ENCODE measurements around the gene PPARD. TPM values are rescaled to one million over a fixed set of nuclear protein-coding genes. Genes with fewer than 3 reads are reported as not detected.

PPARD gene
- total RNA-seq, 2 donors from 2014 or later, result 15.8 to 38.4 TPM

GRCh38 chr6:35396991-35397390 is 54.6 kb downstream of the PPARD start:
- Histone ChIP-seq H3K4me3 (no peak overlapping the region), H3K27ac (no peak overlapping the region), H3K27me3 (replicated peaks; ENCODE audit: insufficient read depth) (no peaks in the 10 kb centered on the region), H3K4me1 (ENCODE audit: control insufficient read depth in 1 of 2, low read depth in 2 of 2) (peaks cover 0 to 13% of the 10 kb centered on the region in 2 donors), H3K9me3 (no peaks in the 10 kb centered on the region), H3K36me3 (no peaks in the 10 kb centered on the region)
- DNase-seq (ENCODE audit: low spot score) (no peak), ATAC-seq (ENCODE audit: insufficient number of reproducible peaks, low FRiP score, low read depth) (no peak)
- TF ChIP-seq CTCF (IDR thresholded peaks at IDR 0.05), result no peak

- no peak overlapping the region for H3K4me3 ChIP-seq
- no peaks in the 10 kb centered on the region for H3K9me3 ChIP-seq
- no peak for TF ChIP-seq CTCF (IDR thresholded peaks at IDR 0.05)
- H3K4me1 ChIP-seq (ENCODE audit: control insufficient read depth in 1 of 2, low read depth in 2 of 2), result peaks cover 0 to 9% of the 10 kb centered on the region in 2 donors
- DNase-seq (ENCODE audit: low spot score) (no peak), ATAC-seq (ENCODE audit: insufficient number of reproducible peaks, low FRiP score, low read depth) (no peak)
- no peaks in the 10 kb centered on the region for H3K36me3 ChIP-seq
- H3K27me3 ChIP-seq (replicated peaks; ENCODE audit: insufficient read depth), result no peaks in the 10 kb centered on the region
- no peak overlapping the region for H3K27ac ChIP-seq
These were observed 55.6 kb downstream of the PPARD start for GRCh38 chr6:35397806-35398418.

DNA sequence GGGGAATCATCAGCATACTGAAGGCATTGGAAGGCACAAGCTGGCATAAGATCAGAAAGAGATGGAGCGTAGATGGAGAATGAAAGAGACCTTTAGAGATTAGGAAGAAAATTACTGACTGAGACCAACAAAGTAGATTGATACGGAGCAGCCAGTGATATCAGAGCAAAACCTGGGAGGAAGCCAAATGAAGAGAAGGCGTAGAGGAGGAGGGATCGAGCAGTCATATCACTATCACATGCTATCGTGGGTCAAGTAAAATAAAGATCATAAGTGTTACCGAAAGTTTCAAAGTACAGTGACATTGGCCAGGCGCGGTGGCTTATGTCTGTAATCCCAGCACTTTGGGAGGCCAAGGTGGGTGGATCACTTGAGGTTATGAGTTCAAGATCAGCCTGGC is 56.2 kb downstream of the PPARD start:
- H3K27me3 ChIP-seq (replicated peaks; ENCODE audit: insufficient read depth), result no peaks in the 10 kb centered on the region
- no peaks in the 10 kb centered on the region for H3K36me3 ChIP-seq
- H3K4me1 ChIP-seq (ENCODE audit: control insufficient read depth in 1 of 2, low read depth in 2 of 2), result peaks cover 0 to 6% of the 10 kb centered on the region in 2 donors
- no peak overlapping the region for H3K4me3 ChIP-seq
- ATAC-seq (ENCODE audit: insufficient number of reproducible peaks, low FRiP score, low read depth), result no peak
- TF ChIP-seq CTCF (IDR thresholded peaks at IDR 0.05), result no peak
- no peak for DNase-seq (ENCODE audit: low spot score)
- no peak overlapping the region for H3K27ac ChIP-seq
- no peaks in the 10 kb centered on the region for H3K9me3 ChIP-seq

DNA sequence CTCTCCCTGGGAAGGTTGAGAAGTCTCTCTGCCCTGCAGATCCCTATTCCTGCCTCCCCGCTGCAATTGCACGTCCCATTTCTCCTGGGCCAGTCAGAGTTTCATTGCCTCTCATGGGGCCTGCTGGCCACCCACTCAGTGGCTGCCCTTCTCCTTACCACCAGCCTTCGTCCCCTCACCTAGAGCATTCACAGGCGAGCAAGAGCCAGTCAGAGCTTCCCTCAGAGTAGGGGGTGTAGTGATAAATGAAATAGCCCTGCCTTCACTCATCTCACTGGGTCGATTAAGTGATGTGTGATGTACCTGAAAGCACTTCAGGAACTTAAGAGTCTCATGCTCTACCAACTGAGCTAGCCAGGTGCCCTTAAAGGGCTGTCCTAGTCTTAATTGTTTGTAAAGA is 57.8 kb downstream of the PPARD start:
- ATAC-seq (ENCODE audit: insufficient number of reproducible peaks, low FRiP score, low read depth) (no peak), DNase-seq (ENCODE audit: low spot score) (no peak)
- no peaks in the 10 kb centered on the region for H3K36me3 ChIP-seq
- no peak overlapping the region for H3K4me3 ChIP-seq
- H3K27me3 ChIP-seq (replicated peaks; ENCODE audit: insufficient read depth), result no peaks in the 10 kb centered on the region
- H3K4me1 ChIP-seq (ENCODE audit: control insufficient read depth in 1 of 2, low read depth in 2 of 2), result no peaks in the 10 kb centered on the region
- no peak for TF ChIP-seq CTCF (IDR thresholded peaks at IDR 0.05)
- no peak overlapping the region for H3K27ac ChIP-seq
- no peaks in the 10 kb centered on the region for H3K9me3 ChIP-seq

- ATAC-seq (ENCODE audit: insufficient number of reproducible peaks, low FRiP score, low read depth) (no peak), DNase-seq (ENCODE audit: low spot score) (no peak)
- Histone ChIP-seq H3K27ac (no peak overlapping the region), H3K4me1 (ENCODE audit: control insufficient read depth in 1 of 2, low read depth in 2 of 2) (no peaks in the 10 kb centered on the region), H3K4me3 (no peak overlapping the region), H3K9me3 (no peaks in the 10 kb centered on the region), H3K27me3 (replicated peaks; ENCODE audit: insufficient read depth) (no peaks in the 10 kb centered on the region), H3K36me3 (no peaks in the 10 kb centered on the region)
- no peak for TF ChIP-seq CTCF (IDR thresholded peaks at IDR 0.05)
These were observed 58.5 kb downstream of the PPARD start for GRCh38 chr6:35400901-35401311.

Data from thoracic aorta (tissue), 2 donors.